ENCODE data around the gene ATN1. TPM values are rescaled to one million over a fixed set of nuclear protein-coding genes. Genes with fewer than 3 reads are reported as not detected.

ATN1 gene
- polyA plus RNA-seq, 3 donors = 0.40 to 10.6 TPM; not detected in 1

- peaks cover 38% of the 10 kb centered on the region for H3K4me1 Mint-ChIP-seq
- 54% methylated on average over 2 of the region's 10 CpGs for WGBS (ENCODE audit: insufficient coverage)
- H3K36me3 Mint-ChIP-seq = peaks cover 0 to 7% of the 10 kb centered on the region in 2 donors
- H3K27me3 ChIP-seq (ENCODE audit: control insufficient read depth in 2 of 2, insufficient read depth in 2 of 2, low read length in 2 of 2) = peaks cover 3 to 34% of the 10 kb centered on the region in 2 donors
- peak overlapping the region; percentile 67 to 92 for H3K4me3 Mint-ChIP-seq
- DNase-seq = no peak
- peaks cover 0 to 2% (median 0%) of the 10 kb centered on the region in 7 donors for H3K9me3 Mint-ChIP-seq
- peaks cover 38 to 44% of the 10 kb centered on the region in 2 donors for H3K4me1 ChIP-seq (ENCODE audit: control insufficient read depth in 1 of 2, insufficient read depth in 2 of 2, low read length in 2 of 2)
- H3K4me3 ChIP-seq (replicated peaks in 1 of 3; ENCODE audit: low read depth in 2 of 3, low read length in 3 of 3) = peak overlapping the region in 2 of 3 experiments; percentile 2 to 53
- H3K4me2 ChIP-seq (replicated peaks; ENCODE audit: extremely low read depth, low read length, poor library complexity, severe bottlenecking) = peak overlapping the region; percentile 55
- no peak overlapping the region for H3K9ac ChIP-seq (ENCODE audit: insufficient read depth, low read length, poor library complexity, severe bottlenecking)
- no peaks in the 10 kb centered on the region for H3K79me2 ChIP-seq (ENCODE audit: insufficient read depth, low read length)
- peaks cover 47 to 50% (median 48%) of the 10 kb centered on the region in 3 donors for H3K27me3 Mint-ChIP-seq (ENCODE audit: low read depth in 3 of 3)
- intact Hi-C loops (cut with micrococcal nuclease) = loop anchor here (5.0 kb wide), 3 partner anchors 169 to 189 kb away; partner anchors contain the start of genes C1R (in 2 of the 2) and C1RL (in 1 of the 2)
- H2AFZ ChIP-seq (ENCODE audit: insufficient read depth, low read depth, low read length, poor library complexity, severe bottlenecking) = no peak overlapping the region
- H3K9me3 ChIP-seq (replicated peaks in 1 of 2; ENCODE audit: control insufficient read depth in 1 of 2, insufficient read depth in 1 of 2, low read length in 2 of 2) = no peaks in the 10 kb centered on the region
- TF ChIP-seq, protein P1, sequence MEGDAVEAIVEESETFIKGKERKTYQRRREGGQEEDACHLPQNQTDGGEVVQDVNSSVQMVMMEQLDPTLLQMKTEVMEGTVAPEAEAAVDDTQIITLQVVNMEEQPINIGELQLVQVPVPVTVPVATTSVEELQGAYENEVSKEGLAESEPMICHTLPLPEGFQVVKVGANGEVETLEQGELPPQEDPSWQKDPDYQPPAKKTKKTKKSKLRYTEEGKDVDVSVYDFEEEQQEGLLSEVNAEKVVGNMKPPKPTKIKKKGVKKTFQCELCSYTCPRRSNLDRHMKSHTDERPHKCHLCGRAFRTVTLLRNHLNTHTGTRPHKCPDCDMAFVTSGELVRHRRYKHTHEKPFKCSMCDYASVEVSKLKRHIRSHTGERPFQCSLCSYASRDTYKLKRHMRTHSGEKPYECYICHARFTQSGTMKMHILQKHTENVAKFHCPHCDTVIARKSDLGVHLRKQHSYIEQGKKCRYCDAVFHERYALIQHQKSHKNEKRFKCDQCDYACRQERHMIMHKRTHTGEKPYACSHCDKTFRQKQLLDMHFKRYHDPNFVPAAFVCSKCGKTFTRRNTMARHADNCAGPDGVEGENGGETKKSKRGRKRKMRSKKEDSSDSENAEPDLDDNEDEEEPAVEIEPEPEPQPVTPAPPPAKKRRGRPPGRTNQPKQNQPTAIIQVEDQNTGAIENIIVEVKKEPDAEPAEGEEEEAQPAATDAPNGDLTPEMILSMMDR (IDR thresholded peaks at IDR 0.05) = no peak
- no peaks in the 10 kb centered on the region for H3K36me3 ChIP-seq (replicated peaks in 1 of 2; ENCODE audit: control insufficient read depth in 1 of 2, insufficient read depth in 2 of 2, low read length in 2 of 2)
- peak overlapping the region in 4 of 7 donors; percentile 35 to 70 (median 60) for H3K27ac Mint-ChIP-seq
- H3K27ac ChIP-seq (ENCODE audit: low read depth in 1 of 2, low read length in 2 of 2) = peak overlapping the region in 1 of 2 donors; percentile 7
- no peaks in the 10 kb centered on the region for H4K20me1 ChIP-seq (ENCODE audit: insufficient read depth, low read length)
These were observed 4.6 kb upstream of the ATN1 start for GRCh38 chr12:6923003-6923732.

- H3K4me1 Mint-ChIP-seq = peaks cover 43% of the 10 kb centered on the region
- TF ChIP-seq, protein P1 (IDR thresholded peaks at IDR 0.05) = no peak
- H3K27me3 Mint-ChIP-seq (ENCODE audit: low read depth in 3 of 3) = peaks cover 53 to 55% (median 53%) of the 10 kb centered on the region in 3 donors
- Histone ChIP-seq H3K9me3 (replicated peaks in 1 of 2; ENCODE audit: control insufficient read depth in 1 of 2, insufficient read depth in 1 of 2, low read length in 2 of 2) (no peaks in the 10 kb centered on the region), H3K4me2 (replicated peaks; ENCODE audit: extremely low read depth, low read length, poor library complexity, severe bottlenecking) (peak overlapping the region; percentile 63), H3K79me2 (ENCODE audit: insufficient read depth, low read length) (peaks cover 3% of the 10 kb centered on the region), H3K27me3 (ENCODE audit: control insufficient read depth in 2 of 2, insufficient read depth in 2 of 2, low read length in 2 of 2) (peaks cover 3 to 39% of the 10 kb centered on the region in 2 donors), H3K36me3 (replicated peaks in 1 of 2; ENCODE audit: control insufficient read depth in 1 of 2, insufficient read depth in 2 of 2, low read length in 2 of 2) (no peaks in the 10 kb centered on the region), H3K9ac (ENCODE audit: insufficient read depth, low read length, poor library complexity, severe bottlenecking) (no peak overlapping the region), H4K20me1 (ENCODE audit: insufficient read depth, low read length) (no peaks in the 10 kb centered on the region), H3K27ac (ENCODE audit: low read depth in 1 of 2, low read length in 2 of 2) (no peak overlapping the region), H3K4me1 (ENCODE audit: control insufficient read depth in 1 of 2, insufficient read depth in 2 of 2, low read length in 2 of 2) (peaks cover 43 to 50% of the 10 kb centered on the region in 2 donors), H2AFZ (ENCODE audit: insufficient read depth, low read depth, low read length, poor library complexity, severe bottlenecking) (no peak overlapping the region), H3K4me3 (replicated peaks in 1 of 3; ENCODE audit: low read depth in 2 of 3, low read length in 3 of 3) (no peak overlapping the region)
- H3K9me3 Mint-ChIP-seq = peaks cover 0 to 5% (median 2%) of the 10 kb centered on the region in 7 donors
- intact Hi-C loops (cut with micrococcal nuclease) = loop anchor here (5.0 kb wide), 3 partner anchors 168 to 188 kb away; partner anchors contain the start of genes C1R (in 2 of the 2) and C1RL (in 1 of the 2)
- H3K4me3 Mint-ChIP-seq = peak overlapping the region in 1 of 2 donors; percentile 7
- no peak for DNase-seq
- H3K36me3 Mint-ChIP-seq = peaks cover 4 to 11% of the 10 kb centered on the region in 2 donors
- H3K27ac Mint-ChIP-seq = no peak overlapping the region
- WGBS (ENCODE audit: insufficient coverage) = 70% methylated on average over 5 of the region's 6 CpGs
These were observed 3.9 kb upstream of the ATN1 start for GRCh38 chr12:6923851-6924250.
